Smooth muscle cell of the pulmonary artery (primary cell): Measurements from ENCODE around the gene WHRN. TPM values are rescaled to one million over a fixed set of nuclear protein-coding genes. Genes with fewer than 3 reads are reported as not detected.

Source experiments
- total RNA-seq: library from RNA; depleted of rRNA; stranded (reverse); fragments of >200 nt; gene quantifications from 2 replicates; pipeline ENCODE4 v1.2.3, GENCODE V29; 2014

WHRN gene
- 1.6 and 3.0 TPM in 2 replicates for total RNA-seq

DNA sequence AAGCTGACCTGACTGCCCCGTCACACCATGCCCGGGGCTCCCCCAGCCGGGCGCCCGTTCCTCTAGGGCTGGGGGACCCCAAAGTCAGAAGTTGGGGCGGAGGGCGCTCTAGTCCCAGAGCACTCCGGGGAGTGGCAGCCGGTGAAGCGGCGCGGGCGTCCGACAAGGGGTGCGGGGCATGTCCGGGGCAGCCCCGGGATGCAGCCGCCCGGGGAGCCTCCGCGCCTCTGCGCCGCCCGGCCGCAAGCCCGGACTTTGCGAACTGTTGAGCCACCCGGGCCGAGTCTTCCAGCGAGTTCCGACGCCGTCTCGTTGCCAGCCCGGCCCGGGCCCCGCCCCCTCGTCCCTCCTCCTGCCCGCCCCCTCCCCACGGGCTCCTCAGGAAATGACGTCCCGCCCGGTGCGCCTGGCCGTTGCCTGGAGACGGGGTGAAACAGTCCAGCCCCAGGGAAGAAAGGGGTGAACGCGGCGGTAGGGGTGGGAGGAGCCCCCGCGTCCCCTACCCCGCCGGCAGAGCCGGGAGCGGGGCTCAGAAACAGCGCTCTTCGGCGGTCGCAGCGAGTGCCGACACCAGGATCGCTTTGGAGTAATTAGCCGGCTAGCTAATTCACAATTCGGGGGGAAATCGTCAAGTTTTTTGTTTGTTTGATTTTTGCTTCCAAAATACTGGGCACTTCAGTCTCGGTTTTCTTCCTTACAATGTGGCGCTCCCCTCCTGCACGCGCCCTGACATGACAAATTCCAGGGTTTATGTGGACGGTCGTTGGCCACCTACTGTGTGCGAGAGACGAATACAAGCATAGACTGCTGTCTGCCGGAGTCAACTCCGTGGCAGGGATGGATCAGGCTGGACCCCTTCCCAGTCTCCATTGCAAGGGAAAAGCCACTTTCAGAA is at the start of gene WHRN:
WHRN (minus strand) TSS at position 287 of the 895 bp plus-strand sequence. CDS start 672 bp downstream, outside the sequence.

DNA sequence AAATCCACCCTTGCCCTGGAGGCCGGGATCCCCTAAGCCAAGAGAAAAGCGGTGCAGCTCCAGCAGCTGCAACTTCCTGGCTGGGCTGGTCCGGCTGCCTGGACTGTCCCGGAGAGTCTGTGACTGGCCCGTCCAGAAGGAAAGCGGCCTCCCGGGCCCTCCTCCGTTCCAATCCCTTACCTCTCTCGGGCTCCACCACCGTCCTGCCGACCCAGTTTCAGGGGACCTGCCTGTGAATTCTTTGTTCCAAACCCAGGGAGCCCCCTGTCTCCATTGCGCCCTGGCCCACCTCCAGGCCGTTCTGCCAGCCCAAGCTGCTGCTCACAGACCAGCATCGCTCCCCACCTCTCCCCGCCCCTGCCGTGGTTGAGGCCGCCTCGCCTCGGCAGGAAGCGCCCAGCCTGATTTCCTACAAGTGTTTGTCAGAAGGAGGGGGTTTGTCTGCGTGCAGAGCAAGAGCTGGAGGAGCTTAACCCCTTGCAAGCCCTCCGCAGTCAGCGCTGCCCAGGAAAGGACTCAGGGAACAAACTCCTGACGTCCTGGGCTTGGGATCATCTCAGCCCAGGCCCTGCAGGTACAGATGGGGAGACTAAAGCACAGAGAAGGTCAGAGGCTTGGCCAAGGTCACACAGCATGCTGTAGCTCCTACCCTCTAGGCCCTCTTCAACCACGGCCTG is 117.5 kb downstream of the WHRN start, which contains the start of gene AKNA:
AKNA (minus strand) TSS at position 303 of the 677 bp plus-strand sequence. CDS start 6,649 bp downstream, outside the sequence.

Other genes with a start within 250 kb of the WHRN start
- gene ORM1, start 182.4 kb downstream of the WHRN start, total RNA-seq = not detected in 2 replicates
- not detected in 2 replicates for gene ORM2, start 175.6 kb downstream of the WHRN start, total RNA-seq
- 11.3 and 13.1 TPM in 2 replicates for gene AKNA, start 117.5 kb downstream of the WHRN start, total RNA-seq
- gene ATP6V1G1, start 82.3 kb upstream of the WHRN start, total RNA-seq = 71.1 and 83.3 TPM in 2 replicates
- 7.0 and 8.6 TPM in 2 replicates for gene TMEM268, start 105.8 kb upstream of the WHRN start, total RNA-seq
- gene TEX53, start 152.3 kb upstream of the WHRN start, total RNA-seq = not detected in 2 replicates
- gene TEX48, start 176.7 kb upstream of the WHRN start, total RNA-seq = not detected in 2 replicates